Ishikawa (cell line): Measurements from ENCODE around the gene SLC44A4.

Source experiments
- CEBPB ChIP-seq: IDR thresholded peaks from 2 replicates; pipeline ENCODE4 v1.6.1; 2012
- CREB1 ChIP-seq: IDR thresholded peaks from 2 replicates; pipeline ENCODE4 v1.6.1; 2012; ENCODE audit warnings: low read depth
- EP300 ChIP-seq: IDR thresholded peaks from 2 replicates; pipeline ENCODE4 v1.6.1; 2012; ENCODE audit warnings: borderline replicate concordance
- RAD21 ChIP-seq: IDR thresholded peaks from 2 replicates; pipeline ENCODE4 v1.6.1; 2012; ENCODE audit warnings: low read depth
- TAF1 ChIP-seq: IDR thresholded peaks from 2 replicates; pipeline ENCODE4 v1.6.1; 2012; ENCODE audit warnings: low read depth, mild to moderate bottlenecking
- TCF12 ChIP-seq: IDR thresholded peaks from 2 replicates; pipeline ENCODE4 v1.6.1; 2012; ENCODE audit warnings: low read depth
- TEAD4 ChIP-seq: IDR thresholded peaks from 2 replicates; pipeline ENCODE4 v1.6.1; 2012
- ZBTB7A ChIP-seq: IDR thresholded peaks from 2 replicates; pipeline ENCODE4 v1.6.1; 2012; ENCODE audit warnings: low read depth
- TF ChIP-seq, protein P1 (sequence below): IDR thresholded peaks from 2 replicates; pipeline ENCODE4 v1.6.1; 2012; ENCODE audit warnings: low read depth, mild to moderate bottlenecking
- TF ChIP-seq, protein P2 (sequence below): IDR thresholded peaks from 2 replicates; pipeline ENCODE4 v1.6.1; 2012
- TF ChIP-seq, protein P3 (sequence below): IDR thresholded peaks from 2 replicates; pipeline ENCODE4 v1.6.1; 2012

DNA sequence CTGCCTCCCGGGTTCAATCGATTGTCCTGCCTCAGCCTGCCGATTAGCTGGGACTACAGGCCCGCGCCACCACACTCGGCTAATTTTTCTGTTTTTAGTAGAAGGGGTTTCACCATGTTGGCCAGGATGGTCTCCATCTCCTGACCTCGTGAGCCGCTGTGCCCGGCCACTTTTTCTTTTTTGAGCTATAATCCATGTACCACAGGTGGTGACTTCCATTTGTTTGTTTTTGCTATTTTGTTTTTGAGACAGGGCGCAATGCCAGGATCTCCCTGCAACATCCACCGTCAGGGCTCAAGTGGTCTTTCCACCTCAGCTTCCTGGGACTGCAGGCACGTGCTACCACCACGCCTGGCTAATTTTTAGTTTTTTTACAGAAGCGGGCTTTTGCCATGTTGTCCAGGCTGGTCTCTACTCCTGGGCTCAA lies 42.7 kb downstream of the SLC44A4 start:
- TF ChIP-seq, protein P1, sequence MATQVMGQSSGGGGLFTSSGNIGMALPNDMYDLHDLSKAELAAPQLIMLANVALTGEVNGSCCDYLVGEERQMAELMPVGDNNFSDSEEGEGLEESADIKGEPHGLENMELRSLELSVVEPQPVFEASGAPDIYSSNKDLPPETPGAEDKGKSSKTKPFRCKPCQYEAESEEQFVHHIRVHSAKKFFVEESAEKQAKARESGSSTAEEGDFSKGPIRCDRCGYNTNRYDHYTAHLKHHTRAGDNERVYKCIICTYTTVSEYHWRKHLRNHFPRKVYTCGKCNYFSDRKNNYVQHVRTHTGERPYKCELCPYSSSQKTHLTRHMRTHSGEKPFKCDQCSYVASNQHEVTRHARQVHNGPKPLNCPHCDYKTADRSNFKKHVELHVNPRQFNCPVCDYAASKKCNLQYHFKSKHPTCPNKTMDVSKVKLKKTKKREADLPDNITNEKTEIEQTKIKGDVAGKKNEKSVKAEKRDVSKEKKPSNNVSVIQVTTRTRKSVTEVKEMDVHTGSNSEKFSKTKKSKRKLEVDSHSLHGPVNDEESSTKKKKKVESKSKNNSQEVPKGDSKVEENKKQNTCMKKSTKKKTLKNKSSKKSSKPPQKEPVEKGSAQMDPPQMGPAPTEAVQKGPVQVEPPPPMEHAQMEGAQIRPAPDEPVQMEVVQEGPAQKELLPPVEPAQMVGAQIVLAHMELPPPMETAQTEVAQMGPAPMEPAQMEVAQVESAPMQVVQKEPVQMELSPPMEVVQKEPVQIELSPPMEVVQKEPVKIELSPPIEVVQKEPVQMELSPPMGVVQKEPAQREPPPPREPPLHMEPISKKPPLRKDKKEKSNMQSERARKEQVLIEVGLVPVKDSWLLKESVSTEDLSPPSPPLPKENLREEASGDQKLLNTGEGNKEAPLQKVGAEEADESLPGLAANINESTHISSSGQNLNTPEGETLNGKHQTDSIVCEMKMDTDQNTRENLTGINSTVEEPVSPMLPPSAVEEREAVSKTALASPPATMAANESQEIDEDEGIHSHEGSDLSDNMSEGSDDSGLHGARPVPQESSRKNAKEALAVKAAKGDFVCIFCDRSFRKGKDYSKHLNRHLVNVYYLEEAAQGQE = no peak
- TF ChIP-seq RAD21 = no peak
- TF ChIP-seq, protein P2, sequence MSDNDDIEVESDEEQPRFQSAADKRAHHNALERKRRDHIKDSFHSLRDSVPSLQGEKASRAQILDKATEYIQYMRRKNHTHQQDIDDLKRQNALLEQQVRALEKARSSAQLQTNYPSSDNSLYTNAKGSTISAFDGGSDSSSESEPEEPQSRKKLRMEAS = no peak
- TF ChIP-seq TEAD4 = no peak
- TF ChIP-seq, protein P3, sequence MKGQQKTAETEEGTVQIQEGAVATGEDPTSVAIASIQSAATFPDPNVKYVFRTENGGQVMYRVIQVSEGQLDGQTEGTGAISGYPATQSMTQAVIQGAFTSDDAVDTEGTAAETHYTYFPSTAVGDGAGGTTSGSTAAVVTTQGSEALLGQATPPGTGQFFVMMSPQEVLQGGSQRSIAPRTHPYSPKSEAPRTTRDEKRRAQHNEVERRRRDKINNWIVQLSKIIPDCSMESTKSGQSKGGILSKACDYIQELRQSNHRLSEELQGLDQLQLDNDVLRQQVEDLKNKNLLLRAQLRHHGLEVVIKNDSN = no peak
- TF ChIP-seq CREB1 = no peak
- TF ChIP-seq TAF1 = no peak
- no peak for TF ChIP-seq CEBPB
- no peak for TF ChIP-seq TCF12
- no peak for TF ChIP-seq EP300
- no peak for TF ChIP-seq ZBTB7A
